MM.1S (cell line): ENCODE data around the gene AKAP6.

Source experiments
- CTCF ChIP-seq: fragments of 300-600 bp; sonication (generic); IDR thresholded peaks from 2 replicates; pipeline ENCODE4 v1.5.1; 2016; ENCODE audit warnings: antibody characterized with exemption, low read length, mixed read lengths
- EZH2 ChIP-seq: fragments of 300-600 bp; sonication (generic); optimal IDR thresholded peaks from 2 replicates; pipeline ENCODE3; 2017; ENCODE audit warnings: low read depth, mild to moderate bottlenecking, antibody characterized with exemption, low read length, mixed read lengths

GRCh38 chr14:32542507-32542906 lies 213.4 kb downstream of the AKAP6 start:
- TF ChIP-seq CTCF, result no peak
- TF ChIP-seq EZH2, result no peak
